ENCODE measurements around the gene RAPGEF6.

RAPGEF6 gene

DNA sequence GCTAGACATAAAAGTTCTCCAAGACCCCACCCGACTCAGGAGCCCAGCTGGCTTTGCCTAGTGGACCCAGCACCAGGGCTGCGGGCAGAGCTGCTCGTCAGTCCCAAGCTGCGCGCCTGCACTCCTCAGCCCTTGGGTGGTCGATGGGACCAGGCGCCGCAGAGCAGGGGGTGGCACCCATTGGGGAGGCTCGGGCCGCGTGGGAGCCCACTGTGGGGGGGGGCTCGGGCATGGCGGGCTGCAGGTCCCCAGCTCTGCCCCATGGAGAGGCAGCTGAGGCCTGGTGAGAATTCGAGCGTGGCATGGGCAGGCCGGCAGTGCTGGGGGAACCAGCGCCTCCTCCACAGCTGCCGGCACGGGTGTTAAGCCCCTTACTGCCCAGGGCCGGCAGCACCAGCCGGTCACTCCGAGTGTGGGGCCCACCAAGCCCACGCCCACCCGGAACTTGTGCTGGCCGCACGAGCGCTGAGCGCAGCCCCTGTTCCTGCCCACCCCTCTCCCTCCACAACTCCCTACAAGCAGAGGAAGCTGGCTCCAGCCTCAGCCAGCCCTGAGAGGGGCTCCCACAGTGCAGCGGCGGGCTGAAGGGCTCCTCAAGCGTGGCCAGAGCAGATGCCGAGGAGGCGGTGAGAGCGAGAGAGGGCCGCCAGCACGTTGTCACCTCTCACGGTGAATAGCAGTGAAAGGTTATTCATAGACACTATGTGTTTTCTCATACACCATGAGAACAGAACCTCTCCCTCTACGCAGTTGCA is 54.9 kb downstream of the RAPGEF6 start:
- no peak overlapping the region for H3K27ac ChIP-seq (ENCODE audit: low read depth, low read length)
- H3K4me1 ChIP-seq (ENCODE audit: control insufficient read depth in 1 of 2, insufficient read depth in 2 of 2, low read length in 2 of 2): peaks cover 0 to 2% of the 10 kb centered on the region in 2 experiments
- H2BK120ac ChIP-seq (ENCODE audit: insufficient read depth, low read length, poor library complexity): no peak overlapping the region
- no peak overlapping the region for H3K23ac ChIP-seq (ENCODE audit: low read length)
- no peak overlapping the region for H3K14ac ChIP-seq (ENCODE audit: low read length)
- H4K91ac ChIP-seq (ENCODE audit: low read depth, low read length): no peak overlapping the region
- no peak overlapping the region for H4K12ac ChIP-seq (ENCODE audit: low read depth, low read length)
- H3K36me3 ChIP-seq (ENCODE audit: control insufficient read depth in 1 of 2, insufficient read depth in 2 of 2, low read length in 2 of 2): peaks cover 6 to 7% of the 10 kb centered on the region in 2 experiments
- H3K4ac ChIP-seq (ENCODE audit: low read depth, low read length): peak overlapping the region; percentile 27
- WGBS (ENCODE audit: extremely low coverage, insufficient coverage, insufficient read length): no CpG with 5 or more reads among the region's 38 CpGs
- no peaks in the 10 kb centered on the region for H3K27me3 ChIP-seq (ENCODE audit: insufficient read depth, low read length)
- DNase-seq: no peak
- H3K18ac ChIP-seq (ENCODE audit: low read length): peak overlapping the region; percentile 46
- H3K4me3 ChIP-seq (ENCODE audit: low read depth, low read length): no peak overlapping the region
- no peak overlapping the region for H3K4me2 ChIP-seq (ENCODE audit: low read length)
- no peak overlapping the region for H2BK5ac ChIP-seq (ENCODE audit: low read depth, low read length, poor library complexity)
- no peak overlapping the region for H2AFZ ChIP-seq (ENCODE audit: insufficient read depth, low read length, poor library complexity)
- no peak overlapping the region for H2BK12ac ChIP-seq (ENCODE audit: low read length)
- no peak overlapping the region for H2AK5ac ChIP-seq (ENCODE audit: low read length)
- H3K9ac ChIP-seq (ENCODE audit: low read length): no peak overlapping the region
- H3K79me2 ChIP-seq (ENCODE audit: control insufficient read depth, insufficient read depth, low read length, poor library complexity): peaks cover 1% of the 10 kb centered on the region
- H3K9me3 ChIP-seq (ENCODE audit: insufficient read depth, low read depth, low read length): peaks cover 7% of the 10 kb centered on the region
- no peak overlapping the region for H4K8ac ChIP-seq (ENCODE audit: low read depth, low read length)
- H3K79me1 ChIP-seq (ENCODE audit: low read length): no peaks in the 10 kb centered on the region

DNA sequence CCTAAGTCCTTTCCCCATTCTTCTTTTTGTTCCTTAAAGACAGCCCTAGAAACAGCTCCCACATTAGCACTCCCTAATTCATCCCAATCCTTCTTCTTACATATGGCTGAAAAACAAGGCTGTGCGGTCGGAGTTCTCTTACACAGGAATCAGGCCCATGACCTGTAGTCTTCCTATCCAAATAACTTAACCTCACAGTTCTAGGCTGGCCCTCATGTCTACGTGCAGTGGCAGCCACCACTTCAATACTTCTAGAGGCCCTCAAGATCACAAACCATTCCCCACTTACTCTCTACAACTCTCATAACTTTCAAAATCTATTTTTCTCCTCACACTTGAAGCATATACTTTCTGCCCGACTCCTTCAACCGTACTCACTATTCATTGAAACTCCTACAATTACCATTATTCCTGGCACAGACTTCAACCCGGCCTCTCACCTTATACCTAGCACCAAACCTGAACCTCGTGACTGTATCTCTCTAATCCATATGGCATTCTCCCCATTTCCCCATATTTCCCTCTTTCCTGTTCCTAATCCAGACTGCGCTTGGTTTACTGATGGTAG is 59.3 kb downstream of the RAPGEF6 start:
- Histone ChIP-seq H4K91ac (ENCODE audit: low read depth, low read length) (no peak overlapping the region), H3K36me3 (ENCODE audit: control insufficient read depth in 1 of 2, insufficient read depth in 2 of 2, low read length in 2 of 2) (peaks cover 6 to 7% of the 10 kb centered on the region in 2 experiments), H3K23ac (ENCODE audit: low read length) (no peak overlapping the region), H2BK120ac (ENCODE audit: insufficient read depth, low read length, poor library complexity) (no peak overlapping the region), H4K8ac (ENCODE audit: low read depth, low read length) (no peak overlapping the region), H3K9me3 (ENCODE audit: insufficient read depth, low read depth, low read length) (peaks cover 13% of the 10 kb centered on the region), H3K27ac (ENCODE audit: low read depth, low read length) (no peak overlapping the region), H2AK5ac (ENCODE audit: low read length) (no peak overlapping the region), H3K79me1 (ENCODE audit: low read length) (no peaks in the 10 kb centered on the region), H2BK12ac (ENCODE audit: low read length) (no peak overlapping the region), H3K14ac (ENCODE audit: low read length) (no peak overlapping the region), H3K9ac (ENCODE audit: low read length) (no peak overlapping the region), H3K4me1 (ENCODE audit: control insufficient read depth in 1 of 2, insufficient read depth in 2 of 2, low read length in 2 of 2) (peaks cover 0 to 2% of the 10 kb centered on the region in 2 experiments), H3K27me3 (ENCODE audit: insufficient read depth, low read length) (no peaks in the 10 kb centered on the region), H2BK5ac (ENCODE audit: low read depth, low read length, poor library complexity) (no peak overlapping the region), H4K12ac (ENCODE audit: low read depth, low read length) (no peak overlapping the region), H3K79me2 (ENCODE audit: control insufficient read depth, insufficient read depth, low read length, poor library complexity) (peaks cover 1% of the 10 kb centered on the region), H2AFZ (ENCODE audit: insufficient read depth, low read length, poor library complexity) (no peak overlapping the region), H3K18ac (ENCODE audit: low read length) (no peak overlapping the region), H3K4ac (ENCODE audit: low read depth, low read length) (no peak overlapping the region), H3K4me3 (ENCODE audit: low read depth, low read length) (no peak overlapping the region), H3K4me2 (ENCODE audit: low read length) (no peak overlapping the region)
- 100% methylated on average over 2 of the region's 8 CpGs for WGBS (ENCODE audit: extremely low coverage, insufficient coverage, insufficient read length)
- DNase-seq: no peak

DNA sequence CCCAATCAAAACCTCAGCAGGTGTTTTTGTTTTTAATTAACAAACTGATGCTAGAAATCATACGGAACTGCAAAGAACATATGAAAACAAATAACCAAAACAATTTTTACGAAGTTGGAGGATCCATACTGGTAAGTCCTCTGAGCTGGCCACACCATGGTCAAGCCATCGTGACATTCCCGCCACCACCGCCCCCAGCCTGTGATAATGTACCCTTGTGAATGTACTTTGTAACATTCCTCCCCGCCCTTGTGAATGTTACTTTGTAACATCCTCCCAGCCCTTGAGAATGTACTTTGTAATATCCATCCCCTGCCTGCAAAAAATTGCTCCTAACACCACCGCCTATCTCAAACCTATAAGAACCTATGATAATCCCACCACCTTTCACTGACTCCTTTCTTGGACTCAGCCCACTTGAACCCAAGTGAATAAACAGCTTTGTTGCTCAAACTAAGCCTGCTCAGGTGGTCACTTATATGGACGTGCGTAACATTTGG is 63.3 kb downstream of the RAPGEF6 start:
- Histone ChIP-seq H2BK5ac (ENCODE audit: low read depth, low read length, poor library complexity) (no peak overlapping the region), H3K23ac (ENCODE audit: low read length) (no peak overlapping the region), H3K79me2 (ENCODE audit: control insufficient read depth, insufficient read depth, low read length, poor library complexity) (no peaks in the 10 kb centered on the region), H2AK5ac (ENCODE audit: low read length) (no peak overlapping the region), H3K27ac (ENCODE audit: low read depth, low read length) (no peak overlapping the region), H3K4ac (ENCODE audit: low read depth, low read length) (no peak overlapping the region), H3K9me3 (ENCODE audit: insufficient read depth, low read depth, low read length) (peaks cover 5% of the 10 kb centered on the region), H3K4me3 (ENCODE audit: low read depth, low read length) (no peak overlapping the region), H3K14ac (ENCODE audit: low read length) (no peak overlapping the region), H3K27me3 (ENCODE audit: insufficient read depth, low read length) (no peaks in the 10 kb centered on the region), H3K18ac (ENCODE audit: low read length) (no peak overlapping the region), H4K12ac (ENCODE audit: low read depth, low read length) (no peak overlapping the region), H3K36me3 (ENCODE audit: control insufficient read depth in 1 of 2, insufficient read depth in 2 of 2, low read length in 2 of 2) (no peaks in the 10 kb centered on the region), H4K91ac (ENCODE audit: low read depth, low read length) (no peak overlapping the region), H3K4me1 (ENCODE audit: control insufficient read depth in 1 of 2, insufficient read depth in 2 of 2, low read length in 2 of 2) (no peaks in the 10 kb centered on the region), H2BK12ac (ENCODE audit: low read length) (no peak overlapping the region), H3K79me1 (ENCODE audit: low read length) (no peaks in the 10 kb centered on the region), H3K4me2 (ENCODE audit: low read length) (no peak overlapping the region), H2AFZ (ENCODE audit: insufficient read depth, low read length, poor library complexity) (no peak overlapping the region), H4K8ac (ENCODE audit: low read depth, low read length) (no peak overlapping the region), H3K9ac (ENCODE audit: low read length) (no peak overlapping the region), H2BK120ac (ENCODE audit: insufficient read depth, low read length, poor library complexity) (no peak overlapping the region)
- no peak for DNase-seq
- WGBS (ENCODE audit: extremely low coverage, insufficient coverage, insufficient read length): no CpG with 5 or more reads among the region's 9 CpGs

DNA sequence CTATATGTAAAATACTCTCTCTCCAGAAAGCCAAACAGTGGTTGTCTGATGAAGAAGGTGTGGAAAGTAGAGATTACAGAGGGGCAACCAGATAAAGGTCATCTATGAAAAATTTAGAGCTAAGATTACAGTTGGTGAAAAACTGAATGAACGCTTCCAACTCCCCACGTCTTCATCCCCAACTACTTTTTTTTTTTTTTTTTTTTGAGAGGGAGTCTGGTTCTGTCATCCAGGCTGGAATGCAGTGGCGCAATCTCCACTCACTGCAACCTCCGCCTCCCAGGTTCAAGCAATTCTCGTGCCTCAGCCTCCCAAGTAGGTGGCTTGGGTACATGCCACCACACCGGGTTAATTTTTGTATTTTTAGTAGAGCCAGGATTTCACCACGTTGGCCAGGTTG is 64.3 kb downstream of the RAPGEF6 start:
- DNase-seq: peak; percentile 16 to 42
- Histone ChIP-seq H2AFZ (ENCODE audit: insufficient read depth, low read length, poor library complexity) (no peak overlapping the region), H2BK120ac (ENCODE audit: insufficient read depth, low read length, poor library complexity) (no peak overlapping the region), H3K27me3 (ENCODE audit: insufficient read depth, low read length) (no peaks in the 10 kb centered on the region), H3K79me1 (ENCODE audit: low read length) (no peaks in the 10 kb centered on the region), H3K4me3 (ENCODE audit: low read depth, low read length) (no peak overlapping the region), H3K9ac (ENCODE audit: low read length) (no peak overlapping the region), H3K79me2 (ENCODE audit: control insufficient read depth, insufficient read depth, low read length, poor library complexity) (no peaks in the 10 kb centered on the region), H3K18ac (ENCODE audit: low read length) (no peak overlapping the region), H2BK5ac (ENCODE audit: low read depth, low read length, poor library complexity) (no peak overlapping the region), H4K12ac (ENCODE audit: low read depth, low read length) (no peak overlapping the region), H3K4me2 (ENCODE audit: low read length) (no peak overlapping the region), H3K14ac (ENCODE audit: low read length) (no peak overlapping the region), H2AK5ac (ENCODE audit: low read length) (no peak overlapping the region), H3K9me3 (ENCODE audit: insufficient read depth, low read depth, low read length) (peaks cover 5% of the 10 kb centered on the region), H2BK12ac (ENCODE audit: low read length) (no peak overlapping the region), H3K36me3 (ENCODE audit: control insufficient read depth in 1 of 2, insufficient read depth in 2 of 2, low read length in 2 of 2) (no peaks in the 10 kb centered on the region), H3K4ac (ENCODE audit: low read depth, low read length) (no peak overlapping the region), H4K8ac (ENCODE audit: low read depth, low read length) (no peak overlapping the region), H4K91ac (ENCODE audit: low read depth, low read length) (no peak overlapping the region), H3K27ac (ENCODE audit: low read depth, low read length) (no peak overlapping the region), H3K23ac (ENCODE audit: low read length) (no peak overlapping the region), H3K4me1 (ENCODE audit: control insufficient read depth in 1 of 2, insufficient read depth in 2 of 2, low read length in 2 of 2) (no peaks in the 10 kb centered on the region)
- WGBS (ENCODE audit: extremely low coverage, insufficient coverage, insufficient read length): no CpG with 5 or more reads among the region's 7 CpGs
